WTC11 (cell line): ENCODE data around the gene ZSWIM3. TPM values are rescaled to one million over a fixed set of nuclear protein-coding genes. Genes with fewer than 3 reads are reported as not detected.

Experiments
- ATAC-seq: fragments of 200-7000 bp; cut with Tn5 transposase; 2 replicates; pipeline ENCODE4 v1.10.0; 2021; ENCODE audit warnings: mild to moderate bottlenecking, moderate library complexity
- CTCF ChIA-PET: fragments of 300-600 bp; sonication (Branson Sonifier 250); formaldehyde crosslinking; loops from one replicate; lab custom pipeline; 2021; ENCODE audit warnings: antibody characterized with exemption; lab: Charles Lee
- POLR2A ChIA-PET: fragments of 350-600 bp; sonication (Branson Sonifier 250); formaldehyde crosslinking; loops from one replicate; lab custom pipeline; 2021; ENCODE audit warnings: antibody characterized with exemption; lab: Charles Lee
- DNase-seq: peaks from one replicate; pipeline ENCODE4 v3.0.0; 2021; ENCODE audit warnings: low spot score
- H3K27ac Mint-ChIP-seq: 2 replicates; pipeline ENCODE4 v1.8.0; 2021; ENCODE audit warnings: mixed read lengths
- H3K27me3 Mint-ChIP-seq: 2 replicates; pipeline ENCODE4 v1.8.0; 2021; ENCODE audit warnings: low read depth, mild to moderate bottlenecking, moderate library complexity, mixed read lengths
- H3K36me3 Mint-ChIP-seq: 2 replicates; pipeline ENCODE4 v1.8.0; 2021; ENCODE audit warnings: mixed read lengths
- H3K4me1 Mint-ChIP-seq: 2 replicates; pipeline ENCODE4 v1.8.0; 2022; ENCODE audit warnings: mixed read lengths
- H3K4me3 Mint-ChIP-seq: 2 replicates; pipeline ENCODE4 v1.8.0; 2021; ENCODE audit warnings: mild to moderate bottlenecking, moderate library complexity, mixed read lengths
- H3K9me3 Mint-ChIP-seq: 2 replicates; pipeline ENCODE4 v1.8.0; 2021; ENCODE audit warnings: mixed read lengths
- ATF1 ChIP-seq: sonication (generic); formaldehyde crosslinking; IDR thresholded peaks from 2 replicates; pipeline ENCODE4 v1.8.1; 2023; ENCODE audit warnings: mild to moderate bottlenecking, moderate library complexity, missing genetic modification reagents
- CBFB ChIP-seq: sonication (generic); formaldehyde crosslinking; IDR thresholded peaks from 2 replicates; pipeline ENCODE4 v1.8.1; 2022; ENCODE audit warnings: mild to moderate bottlenecking, low read depth, missing genetic modification reagents
- ELF4 ChIP-seq: sonication (generic); formaldehyde crosslinking; IDR thresholded peaks from 2 replicates; pipeline ENCODE4 v1.8.1; 2022; ENCODE audit warnings: low read depth, mild to moderate bottlenecking, moderate library complexity, missing genetic modification reagents
- GRHL2 ChIP-seq: fragments of 250-450 bp; sonication (Bioruptor Pico); IDR thresholded peaks from 2 replicates; pipeline ENCODE4 v1.8.0; 2022; ENCODE audit warnings: mild to moderate bottlenecking, moderate library complexity; ENCODE audit not compliant: insufficient replicate concordance, severe bottlenecking
- JAZF1 ChIP-seq: fragments of 250-450 bp; sonication (Bioruptor Pico); IDR thresholded peaks from 2 replicates; pipeline ENCODE4 v1.9.0; 2021; ENCODE audit warnings: moderate library complexity, mild to moderate bottlenecking, inconsistent platforms
- JUN ChIP-seq: sonication (generic); formaldehyde crosslinking; IDR thresholded peaks from 2 replicates; pipeline ENCODE4 v1.8.0; 2023; ENCODE audit warnings: mild to moderate bottlenecking, missing genetic modification reagents
- KAT7 ChIP-seq: sonication (generic); formaldehyde crosslinking; IDR thresholded peaks from 2 replicates; pipeline ENCODE4 v1.8.1; 2023; ENCODE audit warnings: missing genetic modification reagents, mild to moderate bottlenecking, borderline replicate concordance
- MXD4 ChIP-seq: fragments of 250-450 bp; sonication (Bioruptor Pico); IDR thresholded peaks from 2 replicates; pipeline ENCODE4 v1.8.0; 2021; ENCODE audit warnings: mild to moderate bottlenecking, moderate library complexity, borderline replicate concordance
- NFE2L1 ChIP-seq: sonication (generic); formaldehyde crosslinking; IDR thresholded peaks from 2 replicates; pipeline ENCODE4 v1.8.1; 2023; ENCODE audit warnings: missing genetic modification reagents
- NR2C2 ChIP-seq: sonication (generic); formaldehyde crosslinking; IDR thresholded peaks from 2 replicates; pipeline ENCODE4 v1.8.0; 2022; ENCODE audit warnings: mild to moderate bottlenecking, missing genetic modification reagents
- OVOL2 ChIP-seq: fragments of 250-450 bp; sonication (Bioruptor Pico); IDR thresholded peaks from 2 replicates; pipeline ENCODE4 v1.9.0; 2021; ENCODE audit warnings: mild to moderate bottlenecking, borderline replicate concordance
- PREB ChIP-seq: sonication (generic); formaldehyde crosslinking; IDR thresholded peaks from 2 replicates; pipeline ENCODE4 v1.8.1; 2022; ENCODE audit warnings: mild to moderate bottlenecking, missing genetic modification reagents, moderate library complexity, borderline replicate concordance
- RELA ChIP-seq: sonication (generic); formaldehyde crosslinking; IDR thresholded peaks from 2 replicates; pipeline ENCODE4 v1.8.1; 2022; ENCODE audit warnings: missing genetic modification reagents, mild to moderate bottlenecking, borderline replicate concordance
- SP1 ChIP-seq: sonication (generic); formaldehyde crosslinking; conservative IDR thresholded peaks from 2 replicates; pipeline ENCODE4 v1.8.1; 2022; ENCODE audit warnings: missing genetic modification reagents
- TEAD4 ChIP-seq: sonication (generic); formaldehyde crosslinking; IDR thresholded peaks from 2 replicates; pipeline ENCODE4 v1.8.0; 2022; ENCODE audit warnings: mild to moderate bottlenecking, missing genetic modification reagents
- ZNF219 ChIP-seq: sonication (generic); formaldehyde crosslinking; IDR thresholded peaks from 2 replicates; pipeline ENCODE4 v1.8.0; 2023; ENCODE audit warnings: missing genetic modification reagents, mild to moderate bottlenecking, borderline replicate concordance
- ZNF317 ChIP-seq: sonication (generic); formaldehyde crosslinking; IDR thresholded peaks from 2 replicates; pipeline ENCODE4 v1.8.1; 2023; ENCODE audit warnings: low read depth, mild to moderate bottlenecking, moderate library complexity, missing genetic modification reagents, borderline replicate concordance
- ZNF671 ChIP-seq: fragments of 250-450 bp; sonication (Bioruptor Pico); IDR thresholded peaks from 2 replicates; pipeline ENCODE4 v1.8.0; 2021; ENCODE audit warnings: mild to moderate bottlenecking
- total RNA-seq: library from RNA; stranded (reverse); gene quantifications from 3 replicates; pipeline ENCODE4 v1.2.3, GENCODE V29; 2021
- TF ChIP-seq, protein P1 (sequence below): fragments of 250-450 bp; sonication (Bioruptor Pico); IDR thresholded peaks from 2 replicates; pipeline ENCODE4 v1.9.0; 2021; ENCODE audit warnings: mild to moderate bottlenecking, borderline replicate concordance
- TF ChIP-seq, protein P2 (sequence below): fragments of 200-600 bp; IDR thresholded peaks from 2 replicates; pipeline ENCODE4 v1.8.0; 2022; ENCODE audit warnings: antibody characterized with exemption
- TF ChIP-seq, protein P3 (sequence below): sonication (generic); formaldehyde crosslinking; IDR thresholded peaks from 2 replicates; pipeline ENCODE4 v1.8.0; 2022; ENCODE audit warnings: missing genetic modification reagents
- TF ChIP-seq, protein P4 (sequence below): fragments of 250-450 bp; sonication (Bioruptor Pico); IDR thresholded peaks from 2 replicates; pipeline ENCODE4 v1.9.0; 2021; ENCODE audit warnings: mild to moderate bottlenecking

Gene ZSWIM3
- total RNA-seq, 1 experiment from 2014 or later = 3.4 TPM

- DNase-seq (peak; percentile 75), ATAC-seq (peak; percentile 41)
- ChIA-PET CTCF (interaction anchor here (0.6 to 2.7 kb wide), 6 partner anchors 21 to 188 kb away, joined by 3 to 13 read pairs (median 4); partner anchors contain the start of gene NEURL2), POLR2A (interaction anchor here (0.6 to 3.1 kb wide), 9 partner anchors 21 to 1276 kb away, joined by 3 to 43 read pairs (median 3); partner anchors contain the start of genes CTSA, NEURL2, PCIF1 and ZSWIM1)
- Mint-ChIP-seq H3K4me3 (peak within 1 kb of the TSS; percentile 85), H3K36me3 (peaks cover 25% of the 10 kb centered on the region), H3K27me3 (0 out of 2 replicates have a peak, but pooled peaks cover 3% of the 10 kb centered on the region), H3K27ac (peak within 1 kb of the TSS; percentile 87), H3K9me3 (no peaks in the 10 kb centered on the region), H3K4me1 (peaks cover 14% of the 10 kb centered on the region)
- TF ChIP-seq JUN (CRISPR knock-in tag) = no peak
- no peak for TF ChIP-seq KAT7 (CRISPR knock-in tag)
- TF ChIP-seq PREB (CRISPR knock-in tag) = no peak
- no peak for TF ChIP-seq CBFB (CRISPR knock-in tag)
- TF ChIP-seq GRHL2 (CRISPR knock-in tag) = no peak
- no peak for TF ChIP-seq ELF4 (CRISPR knock-in tag)
- TF ChIP-seq ZNF317 (CRISPR knock-in tag) = no peak
- TF ChIP-seq SP1 (CRISPR knock-in tag) = peak; percentile 72
- no peak for TF ChIP-seq JAZF1 (CRISPR knock-in tag)
- TF ChIP-seq RELA (CRISPR knock-in tag) = no peak
- TF ChIP-seq, protein P1, sequence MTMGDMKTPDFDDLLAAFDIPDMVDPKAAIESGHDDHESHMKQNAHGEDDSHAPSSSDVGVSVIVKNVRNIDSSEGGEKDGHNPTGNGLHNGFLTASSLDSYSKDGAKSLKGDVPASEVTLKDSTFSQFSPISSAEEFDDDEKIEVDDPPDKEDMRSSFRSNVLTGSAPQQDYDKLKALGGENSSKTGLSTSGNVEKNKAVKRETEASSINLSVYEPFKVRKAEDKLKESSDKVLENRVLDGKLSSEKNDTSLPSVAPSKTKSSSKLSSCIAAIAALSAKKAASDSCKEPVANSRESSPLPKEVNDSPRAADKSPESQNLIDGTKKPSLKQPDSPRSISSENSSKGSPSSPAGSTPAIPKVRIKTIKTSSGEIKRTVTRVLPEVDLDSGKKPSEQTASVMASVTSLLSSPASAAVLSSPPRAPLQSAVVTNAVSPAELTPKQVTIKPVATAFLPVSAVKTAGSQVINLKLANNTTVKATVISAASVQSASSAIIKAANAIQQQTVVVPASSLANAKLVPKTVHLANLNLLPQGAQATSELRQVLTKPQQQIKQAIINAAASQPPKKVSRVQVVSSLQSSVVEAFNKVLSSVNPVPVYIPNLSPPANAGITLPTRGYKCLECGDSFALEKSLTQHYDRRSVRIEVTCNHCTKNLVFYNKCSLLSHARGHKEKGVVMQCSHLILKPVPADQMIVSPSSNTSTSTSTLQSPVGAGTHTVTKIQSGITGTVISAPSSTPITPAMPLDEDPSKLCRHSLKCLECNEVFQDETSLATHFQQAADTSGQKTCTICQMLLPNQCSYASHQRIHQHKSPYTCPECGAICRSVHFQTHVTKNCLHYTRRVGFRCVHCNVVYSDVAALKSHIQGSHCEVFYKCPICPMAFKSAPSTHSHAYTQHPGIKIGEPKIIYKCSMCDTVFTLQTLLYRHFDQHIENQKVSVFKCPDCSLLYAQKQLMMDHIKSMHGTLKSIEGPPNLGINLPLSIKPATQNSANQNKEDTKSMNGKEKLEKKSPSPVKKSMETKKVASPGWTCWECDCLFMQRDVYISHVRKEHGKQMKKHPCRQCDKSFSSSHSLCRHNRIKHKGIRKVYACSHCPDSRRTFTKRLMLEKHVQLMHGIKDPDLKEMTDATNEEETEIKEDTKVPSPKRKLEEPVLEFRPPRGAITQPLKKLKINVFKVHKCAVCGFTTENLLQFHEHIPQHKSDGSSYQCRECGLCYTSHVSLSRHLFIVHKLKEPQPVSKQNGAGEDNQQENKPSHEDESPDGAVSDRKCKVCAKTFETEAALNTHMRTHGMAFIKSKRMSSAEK (CRISPR knock-in tag) = no peak
- TF ChIP-seq OVOL2 (CRISPR knock-in tag) = no peak
- no peak for TF ChIP-seq ATF1
- no peak for TF ChIP-seq ZNF671 (CRISPR knock-in tag)
- no peak for TF ChIP-seq NR2C2 (CRISPR knock-in tag)
- no peak for TF ChIP-seq ZNF219 (CRISPR knock-in tag)
- TF ChIP-seq MXD4 (CRISPR knock-in tag) = no peak
- TF ChIP-seq, protein P2, sequence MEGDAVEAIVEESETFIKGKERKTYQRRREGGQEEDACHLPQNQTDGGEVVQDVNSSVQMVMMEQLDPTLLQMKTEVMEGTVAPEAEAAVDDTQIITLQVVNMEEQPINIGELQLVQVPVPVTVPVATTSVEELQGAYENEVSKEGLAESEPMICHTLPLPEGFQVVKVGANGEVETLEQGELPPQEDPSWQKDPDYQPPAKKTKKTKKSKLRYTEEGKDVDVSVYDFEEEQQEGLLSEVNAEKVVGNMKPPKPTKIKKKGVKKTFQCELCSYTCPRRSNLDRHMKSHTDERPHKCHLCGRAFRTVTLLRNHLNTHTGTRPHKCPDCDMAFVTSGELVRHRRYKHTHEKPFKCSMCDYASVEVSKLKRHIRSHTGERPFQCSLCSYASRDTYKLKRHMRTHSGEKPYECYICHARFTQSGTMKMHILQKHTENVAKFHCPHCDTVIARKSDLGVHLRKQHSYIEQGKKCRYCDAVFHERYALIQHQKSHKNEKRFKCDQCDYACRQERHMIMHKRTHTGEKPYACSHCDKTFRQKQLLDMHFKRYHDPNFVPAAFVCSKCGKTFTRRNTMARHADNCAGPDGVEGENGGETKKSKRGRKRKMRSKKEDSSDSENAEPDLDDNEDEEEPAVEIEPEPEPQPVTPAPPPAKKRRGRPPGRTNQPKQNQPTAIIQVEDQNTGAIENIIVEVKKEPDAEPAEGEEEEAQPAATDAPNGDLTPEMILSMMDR = no peak
- no peak for TF ChIP-seq NFE2L1 (CRISPR knock-in tag)
- no peak for TF ChIP-seq TEAD4
- TF ChIP-seq, protein P3, sequence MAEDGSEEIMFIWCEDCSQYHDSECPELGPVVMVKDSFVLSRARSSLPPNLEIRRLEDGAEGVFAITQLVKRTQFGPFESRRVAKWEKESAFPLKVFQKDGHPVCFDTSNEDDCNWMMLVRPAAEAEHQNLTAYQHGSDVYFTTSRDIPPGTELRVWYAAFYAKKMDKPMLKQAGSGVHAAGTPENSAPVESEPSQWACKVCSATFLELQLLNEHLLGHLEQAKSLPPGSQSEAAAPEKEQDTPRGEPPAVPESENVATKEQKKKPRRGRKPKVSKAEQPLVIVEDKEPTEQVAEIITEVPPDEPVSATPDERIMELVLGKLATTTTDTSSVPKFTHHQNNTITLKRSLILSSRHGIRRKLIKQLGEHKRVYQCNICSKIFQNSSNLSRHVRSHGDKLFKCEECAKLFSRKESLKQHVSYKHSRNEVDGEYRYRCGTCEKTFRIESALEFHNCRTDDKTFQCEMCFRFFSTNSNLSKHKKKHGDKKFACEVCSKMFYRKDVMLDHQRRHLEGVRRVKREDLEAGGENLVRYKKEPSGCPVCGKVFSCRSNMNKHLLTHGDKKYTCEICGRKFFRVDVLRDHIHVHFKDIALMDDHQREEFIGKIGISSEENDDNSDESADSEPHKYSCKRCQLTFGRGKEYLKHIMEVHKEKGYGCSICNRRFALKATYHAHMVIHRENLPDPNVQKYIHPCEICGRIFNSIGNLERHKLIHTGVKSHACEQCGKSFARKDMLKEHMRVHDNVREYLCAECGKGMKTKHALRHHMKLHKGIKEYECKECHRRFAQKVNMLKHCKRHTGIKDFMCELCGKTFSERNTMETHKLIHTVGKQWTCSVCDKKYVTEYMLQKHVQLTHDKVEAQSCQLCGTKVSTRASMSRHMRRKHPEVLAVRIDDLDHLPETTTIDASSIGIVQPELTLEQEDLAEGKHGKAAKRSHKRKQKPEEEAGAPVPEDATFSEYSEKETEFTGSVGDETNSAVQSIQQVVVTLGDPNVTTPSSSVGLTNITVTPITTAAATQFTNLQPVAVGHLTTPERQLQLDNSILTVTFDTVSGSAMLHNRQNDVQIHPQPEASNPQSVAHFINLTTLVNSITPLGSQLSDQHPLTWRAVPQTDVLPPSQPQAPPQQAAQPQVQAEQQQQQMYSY (CRISPR knock-in tag) = no peak
- TF ChIP-seq, protein P4, sequence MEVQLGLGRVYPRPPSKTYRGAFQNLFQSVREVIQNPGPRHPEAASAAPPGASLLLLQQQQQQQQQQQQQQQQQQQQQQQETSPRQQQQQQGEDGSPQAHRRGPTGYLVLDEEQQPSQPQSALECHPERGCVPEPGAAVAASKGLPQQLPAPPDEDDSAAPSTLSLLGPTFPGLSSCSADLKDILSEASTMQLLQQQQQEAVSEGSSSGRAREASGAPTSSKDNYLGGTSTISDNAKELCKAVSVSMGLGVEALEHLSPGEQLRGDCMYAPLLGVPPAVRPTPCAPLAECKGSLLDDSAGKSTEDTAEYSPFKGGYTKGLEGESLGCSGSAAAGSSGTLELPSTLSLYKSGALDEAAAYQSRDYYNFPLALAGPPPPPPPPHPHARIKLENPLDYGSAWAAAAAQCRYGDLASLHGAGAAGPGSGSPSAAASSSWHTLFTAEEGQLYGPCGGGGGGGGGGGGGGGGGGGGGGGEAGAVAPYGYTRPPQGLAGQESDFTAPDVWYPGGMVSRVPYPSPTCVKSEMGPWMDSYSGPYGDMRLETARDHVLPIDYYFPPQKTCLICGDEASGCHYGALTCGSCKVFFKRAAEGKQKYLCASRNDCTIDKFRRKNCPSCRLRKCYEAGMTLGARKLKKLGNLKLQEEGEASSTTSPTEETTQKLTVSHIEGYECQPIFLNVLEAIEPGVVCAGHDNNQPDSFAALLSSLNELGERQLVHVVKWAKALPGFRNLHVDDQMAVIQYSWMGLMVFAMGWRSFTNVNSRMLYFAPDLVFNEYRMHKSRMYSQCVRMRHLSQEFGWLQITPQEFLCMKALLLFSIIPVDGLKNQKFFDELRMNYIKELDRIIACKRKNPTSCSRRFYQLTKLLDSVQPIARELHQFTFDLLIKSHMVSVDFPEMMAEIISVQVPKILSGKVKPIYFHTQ (CRISPR knock-in tag) = no peak
These were observed 54.3 kb downstream of the ZSWIM3 start, which contains the start of gene PLTP for GRCh38 chr20:45911486-45912343. TSS of gene PLTP (minus strand) at chr20:45912155. CDS start at chr20:45911452, 703 bp downstream.
